Hematopoietic multipotent progenitor cell treated with erythropoietin and hydrocortisone succinate and interleukin-3 and kit ligand, for 6 days (in vitro differentiated cells): Measurements from ENCODE around the gene ICA1.

Experiments
- DNase-seq: peaks from one replicate; pipeline ENCODE4 v3.0.0-alpha.2; 2015

Gene ICA1

GRCh38 chr7:8226501-8226900 lies 35.5 kb downstream of the ICA1 start:
- DNase-seq, result peak; percentile 93

GRCh38 chr7:8221567-8221966 lies 40.4 kb downstream of the ICA1 start:
- DNase-seq, result no peak

GRCh38 chr7:8221101-8221495 lies 40.9 kb downstream of the ICA1 start:
- no peak for DNase-seq

GRCh38 chr7:8220376-8221100 lies 41.4 kb downstream of the ICA1 start:
- DNase-seq, result no peak

GRCh38 chr7:8217200-8218068 lies 44.5 kb downstream of the ICA1 start:
- peak; percentile 95 for DNase-seq

- DNase-seq, result no peak
Measured at GRCh38 chr7:8216334-8216690, 45.7 kb downstream of the ICA1 start.

- no peak for DNase-seq
Measured at GRCh38 chr7:8215648-8216333, 46.2 kb downstream of the ICA1 start.

GRCh38 chr7:8214244-8214824 lies 47.6 kb downstream of the ICA1 start:
- DNase-seq, result no peak

GRCh38 chr7:8213381-8213780 lies 48.6 kb downstream of the ICA1 start:
- DNase-seq, result no peak

- DNase-seq, result no peak
Measured at GRCh38 chr7:8212638-8213037, 49.3 kb downstream of the ICA1 start.

GRCh38 chr7:8211725-8212096 lies 50.3 kb downstream of the ICA1 start:
- no peak for DNase-seq

GRCh38 chr7:8210845-8211724 lies 50.9 kb downstream of the ICA1 start:
- no peak for DNase-seq

GRCh38 chr7:8209353-8209752 lies 52.6 kb downstream of the ICA1 start:
- no peak for DNase-seq

- DNase-seq, result no peak
Measured at GRCh38 chr7:8208816-8209215, 53.2 kb downstream of the ICA1 start.

GRCh38 chr7:8206956-8207355 lies 55.0 kb downstream of the ICA1 start:
- DNase-seq, result no peak

GRCh38 chr7:8205537-8205936 lies 56.4 kb downstream of the ICA1 start:
- no peak for DNase-seq

GRCh38 chr7:8205031-8205387 lies 57.0 kb downstream of the ICA1 start:
- no peak for DNase-seq

- DNase-seq, result no peak
Measured at GRCh38 chr7:8204339-8205030, 57.5 kb downstream of the ICA1 start.

- peak; percentile 52 for DNase-seq
Measured at GRCh38 chr7:8201846-8202441, 60.0 kb downstream of the ICA1 start.

GRCh38 chr7:8200717-8201116 lies 61.2 kb downstream of the ICA1 start:
- no peak for DNase-seq

GRCh38 chr7:8200316-8200715 lies 61.7 kb downstream of the ICA1 start:
- DNase-seq, result peak; percentile 13
